Lung (tissue), 12 donors: ENCODE measurements around the gene ARHGAP42. TPM values are rescaled to one million over a fixed set of nuclear protein-coding genes. Genes with fewer than 3 reads are reported as not detected.

Source experiments
- ATAC-seq: fragments of 200-7000 bp; cut with Tn5 transposase; one replicate; pipeline ENCODE4 v1.9.1; 2020; ENCODE audit warnings: moderate number of reproducible peaks; ENCODE audit not compliant: insufficient read depth, low FRiP score
- DNase-seq, 3 donors: peaks; one replicate each; pipeline ENCODE4 v3.0.0-alpha.2; 2013 to 2017
- H3K27ac ChIP-seq, 2 donors: one replicate each; pipeline ENCODE4 v1.5.1; 2013; ENCODE audit warnings: mild to moderate bottlenecking in 2 of 2, moderate library complexity in 2 of 2, control low read depth in 1 of 2, inconsistent platforms in 1 of 2, low read depth in 1 of 2, low read length in 1 of 2
- H3K27me3 ChIP-seq, 3 donors: one replicate each; pipeline ENCODE4 v1.5.1; 2013; ENCODE audit warnings: low read length in 2 of 3; ENCODE audit not compliant: control insufficient read depth in 3 of 3, insufficient read depth in 3 of 3
- H3K36me3 ChIP-seq, 4 donors: one replicate each; pipeline ENCODE4 v1.5.1; 2013; ENCODE audit warnings: low read length in 4 of 4, mild to moderate bottlenecking in 1 of 4, moderate library complexity in 1 of 4; ENCODE audit not compliant: control insufficient read depth in 4 of 4, insufficient read depth in 4 of 4
- H3K4me1 ChIP-seq, 5 donors: one replicate each; pipeline ENCODE4 v1.5.1; 2013; ENCODE audit warnings: low read length in 5 of 5, mild to moderate bottlenecking in 2 of 5, moderate library complexity in 1 of 5; ENCODE audit not compliant: control insufficient read depth in 5 of 5, insufficient read depth in 5 of 5
- H3K4me3 ChIP-seq: one replicate; pipeline ENCODE4 v1.5.1; 2013; ENCODE audit warnings: mild to moderate bottlenecking, control low read depth, moderate library complexity
- H3K9ac ChIP-seq, 2 donors: one replicate each; pipeline ENCODE4 v1.5.1; 2013; ENCODE audit warnings: low read length in 2 of 2, control low read depth in 1 of 2; ENCODE audit not compliant: insufficient read depth in 1 of 2
- H3K9me3 ChIP-seq, 4 donors: one replicate each; pipeline ENCODE4 v1.5.1; 2013; ENCODE audit warnings: low read length in 3 of 4, mild to moderate bottlenecking in 1 of 4, moderate library complexity in 1 of 4; ENCODE audit not compliant: control insufficient read depth in 4 of 4, insufficient read depth in 3 of 4
- WGBS, 2 donors: extraction: QIAGEN DNeasy Blood & Tissue Kit; methylation state at CpG; one replicate each; pipeline ENCODE4 v1.1.7; 2013; 5-methylcytosine and 5-hydroxymethylcytosine counted together
- polyA plus RNA-seq, 2 donors: library from polyadenylated mRNA; stranded (reverse); fragments of 200-250 nt; gene quantifications; one replicate each; pipeline ENCODE4 v1.2.1, GENCODE V29; 2013
- total RNA-seq, 2 donors: library from RNA; depleted of rRNA in 1 of 2; stranded (reverse); fragments of >200 nt in 1 of 2; gene quantifications; one replicate each; pipeline ENCODE4 v1.2.1, GENCODE V29; 2014 to 2021
- TF ChIP-seq, protein P1 (sequence below): IDR thresholded peaks from 2 replicates; pipeline ENCODE4 v1.5.1; 2012; ENCODE audit warnings: mild to moderate bottlenecking; ENCODE audit errors: control extremely low read depth, extremely low read depth
- donor health status: control.
- donor health status: control.
- donor health status: Bipolar disorder and iron deficiency.
- donor health status: healthy.
- donor health status: DM: yes; HTN: yes; CAD: no.

ARHGAP42 gene
- total and polyA plus RNA-seq, 4 donors, result 4.1 to 58.6 (median 10.3) TPM

- Histone ChIP-seq H3K4me3 (no peak overlapping the region), H3K9me3 (no peaks in the 10 kb centered on the region), H3K36me3 (no peaks in the 10 kb centered on the region), H3K27me3 (no peaks in the 10 kb centered on the region), H3K4me1 (peaks cover 0 to 8% (median 3%) of the 10 kb centered on the region in 5 donors), H3K27ac (no peak overlapping the region), H3K9ac (no peak overlapping the region)
- no peak for ATAC-seq
- 89% methylated on average over 1 of the region's 1 CpG for WGBS, 2 donors
- no peak for DNase-seq
- TF ChIP-seq, protein P1, sequence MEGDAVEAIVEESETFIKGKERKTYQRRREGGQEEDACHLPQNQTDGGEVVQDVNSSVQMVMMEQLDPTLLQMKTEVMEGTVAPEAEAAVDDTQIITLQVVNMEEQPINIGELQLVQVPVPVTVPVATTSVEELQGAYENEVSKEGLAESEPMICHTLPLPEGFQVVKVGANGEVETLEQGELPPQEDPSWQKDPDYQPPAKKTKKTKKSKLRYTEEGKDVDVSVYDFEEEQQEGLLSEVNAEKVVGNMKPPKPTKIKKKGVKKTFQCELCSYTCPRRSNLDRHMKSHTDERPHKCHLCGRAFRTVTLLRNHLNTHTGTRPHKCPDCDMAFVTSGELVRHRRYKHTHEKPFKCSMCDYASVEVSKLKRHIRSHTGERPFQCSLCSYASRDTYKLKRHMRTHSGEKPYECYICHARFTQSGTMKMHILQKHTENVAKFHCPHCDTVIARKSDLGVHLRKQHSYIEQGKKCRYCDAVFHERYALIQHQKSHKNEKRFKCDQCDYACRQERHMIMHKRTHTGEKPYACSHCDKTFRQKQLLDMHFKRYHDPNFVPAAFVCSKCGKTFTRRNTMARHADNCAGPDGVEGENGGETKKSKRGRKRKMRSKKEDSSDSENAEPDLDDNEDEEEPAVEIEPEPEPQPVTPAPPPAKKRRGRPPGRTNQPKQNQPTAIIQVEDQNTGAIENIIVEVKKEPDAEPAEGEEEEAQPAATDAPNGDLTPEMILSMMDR, result no peak
Measured at GRCh38 chr11:100677796-100678195, 9.3 kb upstream of the ARHGAP42 start.

DNA sequence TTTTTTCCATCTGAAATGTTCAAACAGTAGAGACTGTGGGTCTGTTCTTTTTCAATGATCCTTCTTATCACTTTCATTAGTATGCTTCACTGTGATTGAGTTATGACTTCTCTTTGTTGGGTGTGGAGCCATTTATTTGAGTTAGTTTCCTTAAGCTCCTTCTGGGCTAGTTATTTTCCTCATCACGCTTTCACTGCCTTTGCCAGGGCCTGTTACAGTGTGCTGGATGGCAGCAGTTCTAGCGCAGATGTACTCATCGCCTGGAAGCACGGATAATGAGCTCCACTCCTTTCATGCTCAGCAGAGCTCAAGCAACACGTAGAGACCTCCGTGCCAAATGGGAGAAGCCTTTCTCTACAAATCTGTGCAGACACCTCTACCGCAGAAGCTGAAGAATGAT, 7.0 kb upstream of the ARHGAP42 start:
- H3K4me1 ChIP-seq, result peaks cover 0 to 19% (median 4%) of the 10 kb centered on the region in 5 donors
- H3K4me3 ChIP-seq, result no peak overlapping the region
- no peaks in the 10 kb centered on the region for H3K36me3 ChIP-seq
- H3K27ac ChIP-seq, result no peak overlapping the region
- H3K27me3 ChIP-seq, result peaks cover 0 to 4% (median 0%) of the 10 kb centered on the region in 3 donors
- TF ChIP-seq, protein P1, result no peak
- ATAC-seq (no peak), DNase-seq (no peak)
- H3K9ac ChIP-seq, result no peak overlapping the region
- H3K9me3 ChIP-seq, result no peaks in the 10 kb centered on the region
- WGBS, 2 donors, result 93% methylated on average over 7 of the region's 7 CpGs

GRCh38 chr11:100681064-100681502, 6.0 kb upstream of the ARHGAP42 start:
- H3K27ac ChIP-seq, result no peak overlapping the region
- 23 to 26% methylated on average over 8 of the region's 8 CpGs for WGBS, 2 donors
- peak; percentile 67 for ATAC-seq

More at GRCh38 chr11:100681064-100681502, 6.0 kb upstream of the ARHGAP42 start:
- Histone ChIP-seq H3K9ac (no peak overlapping the region), H3K27me3 (peaks cover 0 to 7% (median 0%) of the 10 kb centered on the region in 3 donors), H3K36me3 (no peaks in the 10 kb centered on the region), H3K9me3 (no peaks in the 10 kb centered on the region), H3K4me3 (no peak overlapping the region), H3K4me1 (peaks cover 0 to 17% (median 1%) of the 10 kb centered on the region in 5 donors)
- TF ChIP-seq, protein P1, result no peak
- peak in 1 of 3 donors; percentile 28 for DNase-seq
